Fibroblast of lung (primary cell): ENCODE results near the gene CGNL1.

Source experiments
- CTCF ChIP-seq, 2 donors: IDR thresholded peaks in 1 of 2; conservative IDR thresholded peaks in 1 of 2; 1 replicate in 1 of 2; 2 replicates in 1 of 2; pipeline ENCODE4 v1.5.1; 2011 to 2012; ENCODE audit warnings: low read length in 2 of 2, control low read depth in 1 of 2, inconsistent platforms in 1 of 2, low read depth in 1 of 2, mild to moderate bottlenecking in 1 of 2
- EZH2 ChIP-seq: IDR thresholded peaks from 2 replicates; pipeline ENCODE4 v1.5.1; 2012; ENCODE audit warnings: low read length, control low read depth, mild to moderate bottlenecking; ENCODE audit errors: missing control alignments

- TF ChIP-seq CTCF (conservative IDR thresholded peaks at IDR 0.05 in 1 of 2, IDR thresholded peaks at IDR 0.05 in 1 of 2; ENCODE audit: low read depth in 1 of 2, low read length in 2 of 2) (no peak), EZH2 (no peak)
Measured at GRCh38 chr15:57476533-57476975, 100.2 kb downstream of the CGNL1 start.
